GM18870 (cell line): Measurements from ENCODE around the gene CDK17.
"Not testable (repeated sequence)": the region's sequence is repeated elsewhere in the genome, so short reads cannot be mapped to it uniquely, and the experiment has no call there.

Source experiments
- ATAC-seq: cut with Tn5 transposase; IDR thresholded peaks from one replicate; pipeline ENCODE4 v1.9.1; 2021; ENCODE audit warnings: moderate library complexity; ENCODE audit not compliant: unreplicated experiment

The CDK17 gene

GRCh38 chr12:96323906-96324305, 76.3 kb downstream of the CDK17 start:
- ATAC-seq: no peak

- no peak for ATAC-seq
Observed at GRCh38 chr12:96322720-96323119, 77.5 kb downstream of the CDK17 start.

- ATAC-seq: no peak
Observed at GRCh38 chr12:96321941-96322340, 78.3 kb downstream of the CDK17 start.

GRCh38 chr12:96317801-96318200, 82.4 kb downstream of the CDK17 start:
- ATAC-seq: not testable (repeated sequence)

- not testable (repeated sequence) for ATAC-seq
Observed at GRCh38 chr12:96315741-96316481, 84.3 kb downstream of the CDK17 start.

GRCh38 chr12:96314723-96315122, 85.5 kb downstream of the CDK17 start:
- no peak for ATAC-seq

- ATAC-seq: no peak
Observed at GRCh38 chr12:96313606-96314005, 86.6 kb downstream of the CDK17 start.

GRCh38 chr12:96311191-96311590, 89.0 kb downstream of the CDK17 start:
- no peak for ATAC-seq

- no peak for ATAC-seq
Observed at GRCh38 chr12:96310067-96310466, 90.2 kb downstream of the CDK17 start.

GRCh38 chr12:96308881-96309280, 91.4 kb downstream of the CDK17 start:
- ATAC-seq: no peak

- ATAC-seq: no peak
Observed at GRCh38 chr12:96305665-96306064, 94.6 kb downstream of the CDK17 start.

- ATAC-seq: no peak
Observed at GRCh38 chr12:96303653-96304052, 96.6 kb downstream of the CDK17 start.

GRCh38 chr12:96302687-96303310, 97.4 kb downstream of the CDK17 start:
- ATAC-seq: no peak

- ATAC-seq: no peak
Observed at GRCh38 chr12:96301732-96302131, 98.5 kb downstream of the CDK17 start.

- ATAC-seq: no peak
Observed at GRCh38 chr12:96300064-96300463, 100.2 kb downstream of the CDK17 start.

GRCh38 chr12:96297504-96297903, 102.7 kb downstream of the CDK17 start:
- ATAC-seq: no peak

- ATAC-seq: no peak
Observed at GRCh38 chr12:96295532-96296160, 104.6 kb downstream of the CDK17 start.

GRCh38 chr12:96294831-96295230, 105.4 kb downstream of the CDK17 start:
- ATAC-seq: no peak

- no peak for ATAC-seq
Observed at GRCh38 chr12:96293093-96293492, 107.1 kb downstream of the CDK17 start.

GRCh38 chr12:96289067-96289466, 111.2 kb downstream of the CDK17 start:
- ATAC-seq: no peak

GRCh38 chr12:96285158-96285557, 115.1 kb downstream of the CDK17 start:
- no peak for ATAC-seq

GRCh38 chr12:96274331-96274730, 125.9 kb downstream of the CDK17 start:
- ATAC-seq: peak; percentile 64
